Measurements from ENCODE around the gene DIS3L2. TPM values are rescaled to one million over a fixed set of nuclear protein-coding genes. Genes with fewer than 3 reads are reported as not detected.
A peak's percentile ranks its signal among the peaks of the same experiment; 100 is the strongest.
"Not testable (repeated sequence)": the region's sequence is repeated elsewhere in the genome, so short reads cannot be mapped to it uniquely, and the experiment has no call there.

DIS3L2 gene
- total RNA-seq, 2 donors from 2014 or later = 21.7 to 22.2 TPM

- DNase-seq (ENCODE audit: low spot score) = no peak
- intact Hi-C loops (cut with DNase I) = no loop called here
Observed at GRCh38 chr2:232319067-232319802, 357.7 kb downstream of the DIS3L2 start.

DNA sequence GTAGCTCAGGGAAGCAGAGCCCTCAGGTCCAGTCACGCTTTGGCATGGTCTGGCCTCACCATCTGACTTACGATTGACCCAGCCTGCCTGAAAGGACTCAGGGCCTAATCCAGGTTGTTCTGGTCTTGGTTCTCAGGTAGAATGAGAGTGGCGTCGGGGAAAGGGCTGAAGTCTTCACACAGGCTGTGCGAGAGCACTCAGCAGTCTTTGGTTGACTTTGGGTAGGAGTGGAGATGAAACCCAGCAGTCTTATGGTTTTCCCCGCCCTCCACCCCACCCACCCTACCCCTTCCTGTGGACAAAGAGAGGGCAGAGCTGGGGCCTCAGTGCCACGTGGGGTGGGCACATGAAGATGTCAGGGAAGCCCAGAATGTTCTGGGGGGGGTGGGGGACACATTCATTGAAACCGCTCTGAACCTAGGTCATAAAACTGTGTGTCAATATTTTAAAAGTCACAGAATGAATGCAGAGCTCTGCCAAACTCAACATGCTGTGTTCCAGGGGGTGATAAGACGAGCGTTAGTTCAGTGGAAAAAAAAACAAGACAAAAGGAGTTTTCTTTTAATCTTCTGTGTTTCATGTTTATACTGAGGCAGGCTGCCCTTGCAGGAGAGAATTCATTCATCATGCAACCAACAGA is 358.4 kb downstream of the DIS3L2 start:
- DNase-seq (ENCODE audit: low spot score) = no peak
- intact Hi-C loops (cut with DNase I) = loop anchor here in 1 of 2 donors (5.0 kb wide), 1 partner anchor 403 kb away; no protein-coding TSS in a partner anchor

GRCh38 chr2:232320443-232320803 is 358.9 kb downstream of the DIS3L2 start:
- no peak for DNase-seq (ENCODE audit: low spot score)
- intact Hi-C loops (cut with DNase I) = loop anchor here in 1 of 2 donors (5.0 kb wide), 1 partner anchor 403 kb away; no protein-coding TSS in a partner anchor

DNA sequence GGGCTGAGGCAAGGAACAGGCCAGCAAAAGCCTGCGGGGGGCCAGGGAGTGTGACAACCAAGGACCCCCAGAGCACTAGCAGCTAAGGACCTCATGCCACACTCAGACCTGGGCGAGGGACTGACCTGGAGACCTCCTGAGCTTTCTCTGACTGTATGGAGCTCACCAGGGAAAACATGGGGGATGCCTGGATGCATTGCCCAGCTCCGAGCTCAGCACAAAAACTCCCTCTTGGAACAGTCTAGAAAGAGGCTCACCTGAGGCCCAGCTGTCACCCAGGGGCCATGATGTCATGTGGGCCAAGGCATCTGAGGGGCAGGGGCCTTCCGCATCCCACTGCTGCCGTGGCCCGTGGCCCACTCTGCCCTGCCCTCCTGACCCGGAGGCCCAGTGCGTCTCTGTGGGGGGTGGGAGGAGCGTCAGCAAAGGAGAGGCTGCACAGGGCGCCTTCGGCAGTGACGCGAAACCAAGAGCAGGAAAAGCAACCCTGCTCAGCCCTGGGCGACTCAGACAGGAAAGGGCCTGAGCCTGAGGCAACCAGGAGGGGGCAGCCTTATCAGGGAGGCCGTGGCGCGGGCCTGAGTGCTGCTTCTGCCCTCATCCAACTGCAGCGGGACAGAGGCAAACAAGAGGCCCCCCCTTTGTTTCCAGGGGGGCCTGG is 359.8 kb downstream of the DIS3L2 start:
- intact Hi-C loops (cut with DNase I) = loop anchor here in 1 of 2 donors (5.0 kb wide), 1 partner anchor 404 kb away; no protein-coding TSS in a partner anchor
- DNase-seq (ENCODE audit: low spot score) = peak; percentile 77

DNA sequence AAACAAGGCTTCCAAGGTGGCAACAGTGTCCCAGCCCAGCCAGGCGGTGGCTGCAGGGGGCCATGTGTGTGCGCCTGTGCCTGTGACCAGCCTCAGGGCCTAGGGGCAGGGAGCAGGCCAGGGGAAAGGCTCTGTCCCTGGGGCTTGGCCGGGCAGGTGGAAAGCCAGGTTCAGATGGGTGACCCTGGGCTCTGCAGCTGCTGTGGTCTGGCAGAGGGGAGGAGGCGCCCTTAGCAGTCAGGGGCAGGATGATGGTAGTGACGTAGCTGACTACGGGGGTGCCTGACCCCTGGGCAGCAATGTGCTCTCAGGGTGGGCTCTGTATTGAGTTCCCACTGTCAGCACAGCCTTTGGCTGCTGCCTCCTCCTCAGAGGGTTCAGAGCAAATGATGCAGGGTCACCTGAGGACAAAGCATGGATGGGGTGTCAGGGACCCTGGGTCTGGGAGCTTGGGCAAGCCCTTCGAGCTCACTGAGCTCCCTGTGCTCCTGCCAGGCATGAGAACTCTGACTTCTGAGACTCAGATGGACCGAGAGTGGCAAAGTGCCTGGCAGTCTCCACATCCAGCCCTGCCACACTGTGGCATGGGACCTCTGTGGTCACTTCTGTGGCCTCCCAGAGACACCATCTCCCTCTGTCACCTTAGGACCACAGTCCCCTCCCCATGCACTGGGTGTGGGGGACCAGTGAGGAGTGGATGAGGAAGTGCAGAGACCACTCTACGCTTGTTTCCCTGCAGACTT is 360.5 kb downstream of the DIS3L2 start:
- DNase-seq (ENCODE audit: low spot score) = peak; percentile 76
- intact Hi-C loops (cut with DNase I) = loop anchor here in 1 of 2 donors (5.0 kb wide), 1 partner anchor 405 kb away; no protein-coding TSS in a partner anchor

DNA sequence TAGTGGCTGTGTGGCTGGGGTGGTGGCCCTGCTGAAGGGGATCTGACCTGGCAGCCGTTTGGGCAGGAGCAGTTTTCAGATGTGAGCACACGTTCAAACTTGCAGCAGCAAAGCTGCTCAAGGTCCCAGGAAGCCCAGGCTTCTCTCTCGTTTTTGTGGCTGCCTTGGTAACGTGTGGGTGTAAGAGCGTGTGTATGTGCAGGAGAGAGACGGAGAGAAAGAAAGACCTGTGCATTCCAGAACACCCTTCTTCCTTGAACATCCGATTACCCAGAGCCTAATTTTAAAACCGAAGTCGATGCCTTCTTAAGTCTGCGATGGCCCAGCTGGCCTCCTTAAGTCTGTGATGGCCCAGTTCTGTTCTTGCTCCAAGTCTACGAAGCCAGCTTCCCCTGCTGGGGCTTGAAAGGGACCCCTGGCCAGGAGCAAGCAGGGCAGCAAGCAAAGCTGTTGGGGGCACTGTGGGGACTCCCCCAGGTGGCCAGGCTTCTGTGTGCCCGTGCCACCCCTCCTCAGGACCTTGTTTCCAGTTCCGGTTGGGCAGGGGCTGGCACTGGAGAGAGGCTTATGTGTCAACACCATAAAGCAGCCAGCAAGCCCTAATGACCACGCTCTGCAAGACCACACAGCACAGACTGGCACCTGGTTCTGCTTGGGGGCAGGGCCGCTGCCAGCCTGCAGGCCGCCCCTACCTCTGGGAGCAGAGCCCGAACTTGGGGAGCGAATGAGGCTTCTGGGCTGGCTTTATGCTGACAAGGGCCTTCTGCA is 361.2 kb downstream of the DIS3L2 start:
- DNase-seq (ENCODE audit: low spot score) = no peak
- intact Hi-C loops (cut with DNase I) = loop anchor here in 1 of 2 donors (5.0 kb wide), 1 partner anchor 405 kb away; no protein-coding TSS in a partner anchor

GRCh38 chr2:232323328-232323650 is 361.8 kb downstream of the DIS3L2 start:
- DNase-seq (ENCODE audit: low spot score) = no peak
- intact Hi-C loops (cut with DNase I) = loop anchor here in 1 of 2 donors (5.0 kb wide), 1 partner anchor 406 kb away; no protein-coding TSS in a partner anchor

GRCh38 chr2:232323967-232324366 is 362.5 kb downstream of the DIS3L2 start:
- not testable (repeated sequence) for DNase-seq (ENCODE audit: low spot score)
- intact Hi-C loops (cut with DNase I) = loop anchor here in 1 of 2 donors (5.0 kb wide), 1 partner anchor 407 kb away; no protein-coding TSS in a partner anchor

DNA sequence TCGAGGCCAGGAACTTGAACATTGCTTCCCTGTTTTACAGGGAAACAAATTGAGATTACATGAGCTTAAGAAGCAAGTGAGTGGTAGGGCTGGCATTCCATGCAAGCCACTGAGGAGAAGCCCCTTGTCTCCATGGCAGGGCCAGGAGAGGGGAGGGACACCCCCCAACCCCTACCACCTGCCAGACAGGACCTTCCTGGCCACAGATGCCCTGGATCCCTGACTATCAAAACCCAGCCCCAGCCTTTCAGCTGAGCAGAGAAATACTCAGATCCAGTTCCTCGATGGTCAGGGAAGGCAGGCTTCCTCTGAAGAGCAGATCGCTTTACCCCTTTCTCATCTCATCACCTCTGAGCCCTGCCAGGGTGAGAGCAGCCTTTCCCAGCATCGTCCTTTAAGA is 363.3 kb downstream of the DIS3L2 start:
- intact Hi-C loops (cut with DNase I) = loop anchor here (5.0 kb wide), 2 partner anchors 397 to 407 kb away; partner anchors contain the start of gene NPPC (in 1 of the 2)
- no peak for DNase-seq (ENCODE audit: low spot score)

- peak; percentile 89 for DNase-seq (ENCODE audit: low spot score)
Observed at GRCh38 chr2:232325324-232326273, 364.1 kb downstream of the DIS3L2 start.

DNA sequence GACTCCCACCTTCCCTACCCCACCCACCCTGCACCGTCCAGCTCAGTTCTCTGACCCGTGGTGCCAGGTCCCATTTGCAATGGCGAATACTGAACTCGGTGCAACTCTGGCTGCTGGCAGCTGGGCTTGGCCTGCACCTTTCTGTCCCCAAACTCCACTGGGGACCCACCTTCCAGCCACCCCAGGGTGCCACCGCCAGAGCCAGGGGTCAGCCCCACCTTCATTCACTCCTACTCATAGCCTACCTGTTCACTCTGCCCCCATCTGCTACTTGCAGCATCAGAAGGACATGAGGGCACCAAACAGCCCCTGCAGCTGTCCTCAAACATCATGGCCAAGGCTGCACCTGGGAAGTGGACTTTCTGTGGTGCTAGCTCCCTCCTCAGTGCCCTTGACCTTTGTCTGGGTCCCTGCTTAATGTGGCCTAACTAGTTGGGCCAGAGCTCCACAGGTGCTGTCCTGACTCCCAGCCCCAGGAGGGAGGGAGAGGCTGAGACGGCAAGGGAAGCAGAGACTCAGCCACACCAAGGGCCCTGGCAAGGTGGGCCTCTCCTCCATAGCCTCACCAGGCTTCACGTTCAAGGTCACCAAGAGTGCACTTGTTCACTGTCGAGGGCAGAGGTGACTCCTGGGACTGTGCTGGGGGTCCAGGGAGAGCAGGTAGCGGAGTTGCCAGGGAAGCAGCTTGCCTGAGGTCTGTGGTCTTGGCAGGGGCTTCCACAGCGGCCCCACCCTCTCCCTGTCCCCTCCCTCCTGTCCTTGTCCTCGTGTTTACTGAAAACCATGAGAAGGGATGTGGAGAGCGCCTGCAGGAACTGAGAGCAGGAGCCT is 365.0 kb downstream of the DIS3L2 start:
- peak; percentile 44 for DNase-seq (ENCODE audit: low spot score)
- intact Hi-C loops (cut with DNase I) = loop anchor here in 1 of 2 donors (5.0 kb wide), 1 partner anchor 399 kb away; the partner anchor contains the start of gene NPPC

More at GRCh38 chr2:232325324-232326273, 364.1 kb downstream of the DIS3L2 start:
- intact Hi-C loops (cut with DNase I) = loop anchor here in 1 of 2 donors (5.0 kb wide), 1 partner anchor 398 kb away; the partner anchor contains the start of gene NPPC

DNA sequence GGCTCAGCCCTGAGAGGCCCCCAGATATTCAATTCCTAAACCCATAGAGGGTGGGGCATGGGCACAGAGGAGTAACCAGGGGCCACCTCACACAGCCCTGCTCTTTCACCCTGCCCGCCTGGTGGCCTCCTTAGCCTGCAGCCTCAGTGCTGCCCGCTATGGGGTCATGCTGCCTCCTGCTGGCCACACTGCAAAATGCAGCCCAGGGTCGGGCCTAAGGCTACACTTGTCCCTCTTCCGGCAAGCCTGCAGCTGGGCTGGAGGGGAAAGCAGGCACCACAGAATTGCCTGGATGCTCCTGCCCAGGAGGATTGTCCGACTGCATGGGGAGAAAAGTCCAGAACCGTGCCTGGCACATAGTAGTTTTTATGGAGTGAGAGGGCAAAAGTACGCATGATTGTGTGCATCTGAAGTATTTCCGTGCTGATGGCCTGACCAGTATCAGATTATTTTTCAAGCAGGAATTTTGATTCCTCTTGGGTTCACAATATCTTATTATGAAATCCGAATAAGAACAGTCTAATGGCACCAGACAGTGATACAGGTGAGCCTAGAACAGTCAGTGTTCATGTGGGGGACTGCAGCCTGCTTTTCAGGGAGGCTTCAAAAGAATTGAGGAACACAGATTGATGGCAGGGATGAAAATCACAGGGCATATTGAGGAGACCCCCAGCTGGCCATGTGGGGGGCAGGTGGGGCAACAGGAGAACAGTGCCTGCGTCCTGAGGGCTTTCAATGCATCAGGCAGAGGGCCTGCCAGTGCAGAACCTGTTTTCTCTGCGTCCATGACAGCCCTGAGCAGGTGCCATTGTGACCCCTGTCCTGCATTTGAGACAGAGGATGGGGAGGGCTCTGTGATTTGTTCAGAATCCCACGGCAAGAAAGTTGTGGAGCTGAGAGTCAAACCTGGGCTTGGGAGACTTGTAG is 365.9 kb downstream of the DIS3L2 start:
- intact Hi-C loops (cut with DNase I) = loop anchor here in 1 of 2 donors (5.0 kb wide), 1 partner anchor 400 kb away; the partner anchor contains the start of gene NPPC
- DNase-seq (ENCODE audit: low spot score) = peak; percentile 93

- DNase-seq (ENCODE audit: low spot score) = peak; percentile 45
- intact Hi-C loops (cut with DNase I) = loop anchor here in 1 of 2 donors (5.0 kb wide), 1 partner anchor 401 kb away; the partner anchor contains the start of gene NPPC
Observed at GRCh38 chr2:232328032-232328422, 366.5 kb downstream of the DIS3L2 start.

GRCh38 chr2:232328516-232329460 is 367.3 kb downstream of the DIS3L2 start:
- intact Hi-C loops (cut with DNase I) = loop anchor here in 1 of 2 donors (5.0 kb wide), 1 partner anchor 401 kb away; the partner anchor contains the start of gene NPPC
- DNase-seq (ENCODE audit: low spot score) = peak; percentile 58
